Smooth muscle cell (in vitro differentiated cells): ENCODE data around the gene CARD9. TPM values are rescaled to one million over a fixed set of nuclear protein-coding genes. Genes with fewer than 3 reads are reported as not detected.

Experiments used
- DNase-seq: peaks from one replicate; lab custom pipeline; 2025; ENCODE audit not compliant: unreplicated experiment; lab: John Stamatoyannopoulos, UW
- H2AFZ ChIP-seq: fragments of 200-600 bp; sonication (generic); 2 replicates; pipeline ENCODE4 v1.6.0; 2016; ENCODE audit warnings: antibody characterized with exemption, low read depth, mild to moderate bottlenecking
- H3F3A ChIP-seq: fragments of 200-600 bp; sonication (generic); 2 replicates; pipeline ENCODE4 v1.6.0; 2017; ENCODE audit warnings: antibody characterized with exemption, low read depth
- H3K27ac ChIP-seq: fragments of 200-600 bp; sonication (generic); 2 replicates; pipeline ENCODE4 v1.5.1; 2016; ENCODE audit warnings: low read depth, mild to moderate bottlenecking
- H3K27me3 ChIP-seq: fragments of 200-600 bp; sonication (generic); 2 replicates; pipeline ENCODE4 v1.6.1; 2016; ENCODE audit warnings: low read depth, mild to moderate bottlenecking
- H3K36me3 ChIP-seq: fragments of 200-600 bp; sonication (generic); 2 replicates; pipeline ENCODE4 v1.5.1; 2016; ENCODE audit warnings: low read depth
- H3K4me1 ChIP-seq: fragments of 200-600 bp; sonication (generic); 2 replicates; pipeline ENCODE4 v1.5.1; 2016; ENCODE audit warnings: low read depth
- H3K4me2 ChIP-seq: fragments of 200-600 bp; sonication (generic); 2 replicates; pipeline ENCODE4 v1.6.0; 2016; ENCODE audit warnings: mild to moderate bottlenecking
- H3K4me3 ChIP-seq: fragments of 200-600 bp; sonication (generic); 2 replicates; pipeline ENCODE4 v1.5.1; 2016; ENCODE audit warnings: mild to moderate bottlenecking
- H3K79me2 ChIP-seq: fragments of 200-600 bp; sonication (generic); 2 replicates; pipeline ENCODE4 v1.6.0; 2016; ENCODE audit warnings: low read depth, mild to moderate bottlenecking
- H3K9ac ChIP-seq: fragments of 200-600 bp; sonication (generic); 2 replicates; pipeline ENCODE4 v1.6.0; 2016; ENCODE audit warnings: low read depth
- H3K9me3 ChIP-seq: fragments of 200-600 bp; sonication (generic); replicated peaks from 2 replicates; pipeline ENCODE4 v1.5.1; 2016; ENCODE audit warnings: low read depth
- H4K20me1 ChIP-seq: fragments of 200-600 bp; sonication (generic); 2 replicates; pipeline ENCODE4 v1.6.0; 2016; ENCODE audit warnings: low read depth
- CTCF ChIP-seq: fragments of 200-600 bp; sonication (generic); IDR thresholded peaks from 2 replicates; pipeline ENCODE4 v1.5.1; 2017; ENCODE audit warnings: borderline replicate concordance, mild to moderate bottlenecking, antibody characterized with exemption; ENCODE audit not compliant: insufficient read depth, poor library complexity, severe bottlenecking
- WGBS: methylation state at CpG from one replicate; pipeline ENCODE4 v1.1.7; 2016; ENCODE audit warnings: low lambda C conversion rate; 5-methylcytosine and 5-hydroxymethylcytosine counted together
- polyA plus RNA-seq: library from polyadenylated mRNA; unstranded; fragments of >200 nt; fragmentation: Nextera tagmentation; extraction: Ambion mirVana; gene quantifications from 2 replicates; pipeline ENCODE4 v1.2.1, GENCODE V29; 2016
- total RNA-seq: library from RNA; depleted of rRNA; stranded (reverse); fragments of >200 nt; gene quantifications from 2 replicates; pipeline ENCODE4 v1.2.3, GENCODE V29; 2014

The CARD9 gene
- total and polyA plus RNA-seq, 2 experiments from 2014 or later: 1.2 to 1.9 TPM

DNA sequence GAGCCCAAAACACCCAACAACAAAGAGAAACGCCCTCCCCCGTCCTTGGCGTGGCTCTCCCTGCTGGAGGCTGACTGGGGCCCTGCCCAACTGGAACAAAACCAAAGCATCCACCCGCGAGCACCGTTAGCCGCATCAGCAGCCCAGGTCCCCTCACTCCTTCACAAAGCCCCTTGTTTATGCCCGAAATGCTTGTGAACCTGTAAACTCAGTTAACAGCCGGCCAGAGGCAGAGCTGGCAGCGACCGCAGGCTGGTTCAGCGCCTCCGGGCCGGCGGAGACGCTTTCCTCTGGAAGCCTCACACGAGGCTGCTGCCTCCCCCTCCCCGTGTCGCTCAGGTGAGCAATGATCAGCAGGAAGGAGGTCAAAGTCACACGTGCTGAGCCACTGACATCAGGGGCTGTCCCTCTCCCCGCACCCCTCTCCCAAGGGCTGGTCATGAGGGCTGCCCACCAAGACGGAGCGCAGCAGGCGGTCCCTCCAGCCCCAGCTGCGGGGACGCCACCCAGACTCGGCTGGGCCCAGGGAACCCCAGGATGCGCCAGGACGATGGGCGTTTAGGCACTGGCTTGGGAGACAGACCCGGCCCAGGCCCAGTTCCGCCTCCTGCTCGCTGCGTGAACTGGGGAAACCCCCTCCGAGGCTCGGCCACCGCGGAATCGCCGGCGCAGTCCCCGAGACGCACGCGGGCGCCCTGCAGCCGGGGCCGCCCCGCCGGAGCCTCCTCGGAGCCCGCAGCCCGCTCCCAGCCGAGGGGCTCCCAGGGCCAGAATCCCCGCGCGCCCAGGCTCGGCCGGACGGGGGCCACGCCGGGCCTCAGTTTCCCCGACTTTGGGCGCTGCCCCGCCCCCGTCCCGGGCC lies 25.9 kb upstream of the CARD9 start:
- H3K36me3 ChIP-seq: no peaks in the 10 kb centered on the region
- DNase-seq: no peak

DNA sequence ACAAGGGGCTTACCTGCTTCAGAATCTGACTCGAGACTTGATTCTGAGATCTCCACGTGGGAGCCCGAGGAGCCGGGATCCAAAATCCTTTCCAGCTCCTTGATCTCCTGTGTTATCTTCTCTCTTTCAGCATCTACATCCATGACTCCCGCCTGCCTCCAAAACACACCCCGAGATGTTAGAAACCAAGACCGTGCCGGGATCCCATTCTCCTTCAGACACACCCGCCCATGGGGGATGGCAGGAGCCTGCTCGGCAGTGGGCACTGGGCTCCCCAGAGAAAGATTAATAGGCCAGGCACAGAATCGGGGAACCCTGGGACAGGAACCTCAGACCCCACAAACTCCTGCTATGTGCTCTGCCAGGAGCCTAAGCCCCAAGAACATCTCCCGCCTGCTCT lies 24.8 kb upstream of the CARD9 start:
- Histone ChIP-seq H3K27me3 (no peaks in the 10 kb centered on the region), H3F3A (peaks cover 7% of the 10 kb centered on the region), H3K4me2 (no peak overlapping the region), H3K4me1 (peaks cover 7% of the 10 kb centered on the region), H3K9me3 (no peaks in the 10 kb centered on the region), H4K20me1 (peaks cover 15% of the 10 kb centered on the region), H3K9ac (no peak overlapping the region), H3K36me3 (no peaks in the 10 kb centered on the region), H2AFZ (no peak overlapping the region), H3K4me3 (no peak overlapping the region), H3K79me2 (peaks cover 21% of the 10 kb centered on the region), H3K27ac (no peak overlapping the region)
- 98% methylated on average over 12 of the region's 12 CpGs for WGBS
- TF ChIP-seq CTCF: no peak
- no peak for DNase-seq

More for the DNA sequence above, 25.9 kb upstream of the CARD9 start:
- peaks cover 15% of the 10 kb centered on the region for H4K20me1 ChIP-seq
- H3K4me3 ChIP-seq: peak overlapping the region; percentile 95
- H3K9me3 ChIP-seq: no peaks in the 10 kb centered on the region
- peaks cover 7% of the 10 kb centered on the region for H3F3A ChIP-seq
- peaks cover 21% of the 10 kb centered on the region for H3K79me2 ChIP-seq
- H3K4me2 ChIP-seq: peak overlapping the region; percentile 100
- no peaks in the 10 kb centered on the region for H3K27me3 ChIP-seq
- H3K4me1 ChIP-seq: peaks cover 7% of the 10 kb centered on the region
- H3K27ac ChIP-seq: peak overlapping the region; percentile 33
- 4% methylated on average over 61 of the region's 67 CpGs for WGBS
- H2AFZ ChIP-seq: peak overlapping the region; percentile 80
- H3K9ac ChIP-seq: peak overlapping the region; percentile 86
- no peak for TF ChIP-seq CTCF

DNA sequence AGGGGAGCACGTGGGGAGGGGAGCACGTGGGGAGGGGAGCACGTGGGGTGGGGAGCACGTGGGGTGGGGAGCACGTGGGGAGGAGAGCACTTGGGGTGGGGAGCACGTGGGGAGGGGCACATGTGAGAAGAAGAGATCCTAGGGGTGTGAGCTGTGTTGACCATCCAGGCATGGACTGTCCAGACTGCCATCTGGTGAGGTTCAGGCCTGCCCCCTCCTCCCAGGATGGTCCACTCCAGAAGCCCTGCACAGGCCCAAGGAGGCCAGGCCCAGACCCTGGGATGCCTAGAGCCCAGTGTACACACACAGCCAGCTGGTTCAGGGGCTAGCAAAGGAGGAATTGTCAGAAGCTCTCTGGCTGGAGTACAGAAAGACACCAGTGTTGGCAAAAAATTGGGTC lies 24.2 kb upstream of the CARD9 start:
- H3K27ac ChIP-seq: no peak overlapping the region
- no peak overlapping the region for H3K9ac ChIP-seq
- H4K20me1 ChIP-seq: peaks cover 15% of the 10 kb centered on the region
- no peak for DNase-seq
- no peak overlapping the region for H3K4me2 ChIP-seq
- no peaks in the 10 kb centered on the region for H3K9me3 ChIP-seq
- H2AFZ ChIP-seq: no peak overlapping the region
- no peak for TF ChIP-seq CTCF
- peaks cover 21% of the 10 kb centered on the region for H3K79me2 ChIP-seq
- no peaks in the 10 kb centered on the region for H3K27me3 ChIP-seq
- WGBS: no CpG with 5 or more reads among the region's 6 CpGs
- H3K4me1 ChIP-seq: peaks cover 7% of the 10 kb centered on the region
- peaks cover 7% of the 10 kb centered on the region for H3F3A ChIP-seq
- no peak overlapping the region for H3K4me3 ChIP-seq
- H3K36me3 ChIP-seq: no peaks in the 10 kb centered on the region

DNA sequence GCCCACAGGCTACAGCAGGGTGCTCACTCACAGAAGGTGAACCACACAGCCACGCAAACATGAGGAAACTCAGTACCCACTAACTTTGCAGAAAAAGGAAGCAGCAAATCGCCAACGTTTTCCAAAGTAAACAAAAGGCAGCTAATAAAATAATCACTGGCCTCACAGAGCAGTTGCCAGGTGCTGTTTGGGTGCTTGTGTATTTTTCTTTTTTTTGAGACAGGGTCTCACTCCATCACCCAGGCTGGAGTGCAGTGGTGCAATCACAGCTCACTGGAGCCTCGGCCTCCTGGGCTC lies 22.7 kb upstream of the CARD9 start:
- H4K20me1 ChIP-seq: peaks cover 15% of the 10 kb centered on the region
- H3F3A ChIP-seq: no peaks in the 10 kb centered on the region
- H3K36me3 ChIP-seq: peaks cover 3% of the 10 kb centered on the region
- peaks cover 7% of the 10 kb centered on the region for H3K4me1 ChIP-seq
- no peak overlapping the region for H3K4me2 ChIP-seq
- WGBS: 97% methylated on average over 4 of the region's 4 CpGs
- H3K79me2 ChIP-seq: peaks cover 21% of the 10 kb centered on the region
- H2AFZ ChIP-seq: no peak overlapping the region
- TF ChIP-seq CTCF: no peak
- H3K9ac ChIP-seq: no peak overlapping the region
- H3K27me3 ChIP-seq: no peaks in the 10 kb centered on the region
- no peak overlapping the region for H3K27ac ChIP-seq
- no peak overlapping the region for H3K4me3 ChIP-seq
- no peak for DNase-seq
- H3K9me3 ChIP-seq: no peaks in the 10 kb centered on the region
